Inferior parietal cortex (tissue), 1 donor: ENCODE data around the gene SPTLC2.
"Not testable (repeated sequence)": the region's sequence is repeated elsewhere in the genome, so short reads cannot be mapped to it uniquely, and the experiment has no call there.

Source experiments
- DNase-seq: peaks from one replicate; pipeline ENCODE4 v3.0.0-alpha.2; 2016; ENCODE audit errors: extremely low spot score

The SPTLC2 gene, protein sequence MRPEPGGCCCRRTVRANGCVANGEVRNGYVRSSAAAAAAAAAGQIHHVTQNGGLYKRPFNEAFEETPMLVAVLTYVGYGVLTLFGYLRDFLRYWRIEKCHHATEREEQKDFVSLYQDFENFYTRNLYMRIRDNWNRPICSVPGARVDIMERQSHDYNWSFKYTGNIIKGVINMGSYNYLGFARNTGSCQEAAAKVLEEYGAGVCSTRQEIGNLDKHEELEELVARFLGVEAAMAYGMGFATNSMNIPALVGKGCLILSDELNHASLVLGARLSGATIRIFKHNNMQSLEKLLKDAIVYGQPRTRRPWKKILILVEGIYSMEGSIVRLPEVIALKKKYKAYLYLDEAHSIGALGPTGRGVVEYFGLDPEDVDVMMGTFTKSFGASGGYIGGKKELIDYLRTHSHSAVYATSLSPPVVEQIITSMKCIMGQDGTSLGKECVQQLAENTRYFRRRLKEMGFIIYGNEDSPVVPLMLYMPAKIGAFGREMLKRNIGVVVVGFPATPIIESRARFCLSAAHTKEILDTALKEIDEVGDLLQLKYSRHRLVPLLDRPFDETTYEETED

DNA sequence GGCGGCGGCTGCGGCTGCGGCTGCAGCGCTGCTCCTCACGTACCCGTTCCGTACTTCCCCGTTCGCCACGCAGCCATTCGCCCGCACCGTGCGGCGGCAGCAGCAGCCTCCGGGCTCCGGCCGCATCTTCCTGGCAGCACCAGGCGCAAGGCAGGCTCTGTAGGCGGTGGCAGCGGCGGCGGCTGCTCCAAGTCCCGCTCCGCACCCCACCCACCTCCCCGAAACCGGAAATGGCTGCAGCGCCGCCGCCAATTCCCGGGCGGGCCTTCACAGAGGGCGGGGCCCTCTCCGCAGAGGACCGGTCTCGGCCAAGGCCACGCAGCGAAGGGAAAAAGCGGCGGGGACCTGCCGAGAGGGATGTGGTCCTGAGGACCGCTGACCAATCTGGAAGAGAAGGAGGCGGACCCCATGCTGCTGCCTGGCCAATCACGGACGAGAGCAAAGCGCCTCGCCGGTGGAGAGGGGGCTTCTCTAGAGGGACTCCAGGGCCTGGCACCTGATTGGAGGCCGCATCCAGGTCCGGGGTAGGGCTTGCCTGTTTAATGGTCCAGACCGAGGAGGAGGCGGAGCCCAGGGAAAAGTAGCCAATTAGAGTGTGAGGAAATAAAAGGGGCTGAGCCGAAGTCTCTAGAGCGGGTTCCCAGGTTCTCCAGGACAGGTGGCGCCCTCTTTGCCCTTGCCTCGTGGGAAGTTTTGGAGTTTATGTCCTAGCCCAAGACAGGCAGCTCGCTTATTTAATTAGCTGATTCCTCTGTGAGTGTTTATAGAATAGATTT lies at the start of gene SPTLC2:
TSS of gene SPTLC2 (minus strand) at position 184 of the 776 bp plus-strand sequence. CDS start at position 126, 58 bp downstream.
- DNase-seq = peak; percentile 97

DNA sequence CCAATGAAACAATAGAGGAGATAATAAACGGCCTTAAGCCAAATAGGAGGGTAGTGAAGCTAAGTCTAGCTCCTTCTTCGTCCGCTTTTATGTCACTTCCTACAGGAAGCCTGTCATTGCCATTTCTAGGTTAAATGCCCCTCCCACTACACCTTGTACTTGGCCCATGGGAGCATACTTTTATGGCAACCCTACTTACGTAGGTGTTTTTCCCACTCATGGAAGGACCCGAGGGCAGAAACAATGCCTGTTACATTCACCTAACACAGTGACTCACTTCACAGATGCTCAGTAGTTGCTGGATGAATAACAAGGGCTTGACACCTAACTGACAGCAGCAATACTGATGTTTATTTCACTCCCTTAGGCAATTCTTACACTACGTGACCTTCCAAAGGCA lies 46.9 kb upstream of the SPTLC2 start:
- no peak for DNase-seq

DNA sequence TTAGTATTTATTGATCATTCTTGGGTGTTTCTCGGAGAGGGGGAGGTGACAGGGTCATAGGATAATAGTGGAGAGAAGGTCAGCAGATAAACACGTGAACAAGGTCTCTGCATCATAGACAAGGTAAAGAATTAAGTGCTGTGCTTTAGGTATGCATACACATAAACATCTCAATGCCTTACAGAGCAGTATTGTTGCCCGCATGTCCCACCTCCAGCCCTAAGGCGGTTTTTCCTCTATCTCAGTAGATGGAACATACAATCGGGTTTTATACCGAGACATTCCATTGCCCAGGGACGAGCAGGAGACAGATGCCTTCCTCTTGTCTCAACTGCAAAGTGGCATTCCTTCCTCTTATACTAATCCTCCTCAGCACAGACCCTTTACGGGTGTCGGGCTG lies 45.1 kb upstream of the SPTLC2 start:
- not testable (repeated sequence) for DNase-seq

DNA sequence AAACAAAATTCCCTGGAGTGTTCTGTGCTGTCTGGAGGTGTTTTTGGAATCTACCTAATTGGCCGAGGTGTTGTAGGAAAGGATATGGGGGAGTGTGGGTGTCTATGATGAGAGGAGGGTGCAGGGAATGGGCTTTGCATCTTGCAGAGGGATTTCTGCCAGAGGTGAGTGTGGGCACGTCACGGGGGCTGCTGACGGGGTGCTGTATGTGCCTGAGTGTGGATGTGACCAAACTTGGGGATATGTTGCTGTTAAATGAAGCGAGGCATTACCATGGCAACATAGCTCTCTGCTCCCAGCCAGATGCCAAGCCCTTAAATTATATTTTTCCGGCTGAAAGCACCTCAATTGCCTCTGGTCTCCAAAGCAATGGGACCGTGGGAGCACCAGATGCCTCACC lies 44.3 kb upstream of the SPTLC2 start:
- peak; percentile 38 for DNase-seq

DNA sequence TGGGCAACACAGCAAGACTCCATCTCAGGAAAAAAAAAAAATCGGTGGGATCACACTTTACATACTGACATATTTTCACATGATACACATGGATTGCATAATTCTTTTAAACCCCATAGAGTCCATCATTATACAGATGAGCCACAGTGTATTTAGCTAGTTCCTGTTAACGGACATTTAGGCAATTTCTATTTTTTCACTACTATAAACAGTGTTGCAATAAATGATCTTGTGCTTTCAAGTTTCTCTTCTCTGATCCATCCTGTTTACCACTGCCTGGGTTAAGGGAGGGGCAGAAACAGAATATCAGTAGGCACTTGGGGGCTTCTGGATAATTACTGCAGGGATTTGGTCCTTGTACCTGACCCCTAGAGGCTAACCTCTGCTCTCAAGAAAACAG lies 43.4 kb upstream of the SPTLC2 start:
- no peak for DNase-seq

DNA sequence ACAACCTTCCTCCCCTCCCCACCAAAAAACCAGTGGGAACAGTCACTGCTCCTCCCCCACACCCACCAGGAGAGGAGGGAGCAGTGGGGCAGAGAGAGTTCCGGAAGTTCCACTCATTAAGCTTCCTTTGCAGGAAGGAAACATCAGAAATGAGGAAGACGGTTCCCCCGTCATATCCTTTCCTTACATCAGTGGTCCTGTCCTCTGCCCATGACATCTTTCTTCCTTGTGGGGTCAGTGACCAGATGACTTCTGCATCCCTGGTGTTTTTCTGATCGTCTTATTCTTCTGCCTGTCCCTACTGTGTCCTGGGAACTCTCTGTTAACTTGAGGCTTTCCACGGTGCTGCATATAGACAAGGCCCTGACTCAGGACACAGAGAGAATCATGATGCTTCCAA lies 40.8 kb upstream of the SPTLC2 start:
- DNase-seq = no peak

DNA sequence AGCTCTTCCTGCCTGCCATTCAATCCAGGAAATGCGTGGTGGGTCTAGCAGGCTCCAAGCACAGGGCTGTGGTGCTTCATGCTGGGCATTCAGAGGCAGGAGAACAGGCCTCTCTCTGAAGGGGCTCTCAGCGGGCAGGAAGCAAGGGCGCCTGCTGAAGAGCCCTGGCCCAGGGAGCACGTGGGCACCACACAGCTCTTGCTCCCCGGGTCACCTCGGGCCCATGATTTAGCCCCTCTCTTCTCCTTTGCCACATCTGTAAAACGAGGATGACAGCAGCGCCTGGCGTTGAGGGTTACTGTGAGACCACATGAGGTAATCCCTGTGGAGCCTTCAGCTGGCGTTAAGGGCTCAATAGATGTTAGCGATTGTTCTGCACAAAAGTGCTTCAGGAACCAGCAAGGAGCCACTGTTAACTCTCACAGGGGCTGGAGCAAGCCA lies 37.6 kb upstream of the SPTLC2 start:
- DNase-seq = no peak

DNA sequence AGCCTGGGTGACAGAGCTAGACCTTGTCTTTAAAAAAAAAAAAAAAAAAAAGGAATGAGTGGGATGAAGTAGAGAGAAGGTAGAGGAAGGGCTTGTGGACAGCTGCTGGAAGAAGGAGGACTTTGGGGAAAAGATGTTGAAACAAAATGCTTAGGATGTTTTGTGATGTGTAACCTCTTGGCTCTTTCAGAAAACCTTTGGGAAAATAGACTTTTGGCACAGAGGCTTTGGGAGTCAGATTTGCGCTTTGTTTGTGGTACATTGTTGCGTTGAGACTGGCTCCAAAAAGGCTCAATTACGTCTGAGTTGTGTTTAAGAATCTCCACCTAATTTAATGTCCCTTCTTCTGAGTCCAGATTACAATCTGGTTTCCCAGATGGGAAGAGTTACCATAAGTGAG lies 32.9 kb upstream of the SPTLC2 start:
- DNase-seq = no peak

DNA sequence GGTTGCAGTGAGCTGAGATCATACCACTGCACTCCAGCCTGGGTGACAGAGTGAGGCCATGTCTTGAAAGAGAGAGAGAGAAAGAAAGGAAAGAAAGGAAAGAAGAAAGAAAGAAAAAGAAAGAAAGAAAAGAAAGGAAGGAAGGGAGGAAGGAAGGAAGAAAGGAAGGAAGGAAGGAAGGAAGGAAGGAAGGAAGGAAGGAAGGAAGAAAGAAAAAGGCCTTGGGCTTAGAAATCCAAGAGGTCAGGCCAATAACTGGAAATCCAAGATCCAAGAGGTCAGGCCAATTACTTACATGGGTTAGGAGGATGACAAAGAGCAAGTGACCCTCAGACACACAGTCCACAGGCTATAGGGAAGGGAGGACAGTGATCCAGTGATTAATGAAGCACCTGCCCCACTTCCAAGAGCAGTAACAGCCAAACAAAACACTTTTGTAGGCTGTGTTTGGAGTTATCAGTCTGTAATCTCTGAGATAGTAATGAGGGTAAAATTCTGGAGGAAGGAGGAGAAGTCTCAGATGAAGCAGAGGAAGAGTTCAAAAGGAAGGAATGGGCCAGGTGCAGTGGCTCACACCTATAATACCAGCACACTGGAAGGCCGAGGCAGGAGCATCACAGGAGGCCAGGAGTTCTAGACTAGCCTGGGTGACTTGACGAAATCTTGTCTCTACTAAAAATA lies 32.2 kb upstream of the SPTLC2 start:
- no peak for DNase-seq

DNA sequence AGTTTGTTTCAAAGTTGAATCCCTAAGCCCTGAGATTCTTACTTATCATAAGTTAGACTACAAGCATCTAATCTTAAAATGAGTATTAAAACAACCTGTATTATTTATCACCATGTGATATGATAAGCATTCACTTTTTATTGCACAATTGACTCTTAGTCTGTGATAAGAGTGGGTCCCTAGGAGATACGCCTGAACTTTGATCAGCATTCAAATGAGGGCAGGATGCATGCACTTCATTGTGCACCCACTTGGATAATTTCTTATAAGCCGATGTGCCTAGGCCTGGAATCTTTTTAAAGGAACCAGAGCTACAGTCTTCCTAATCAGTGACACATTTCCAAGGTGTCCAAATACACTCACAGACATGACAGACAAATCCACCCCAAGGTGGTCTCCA lies 31.4 kb upstream of the SPTLC2 start:
- DNase-seq = no peak

DNA sequence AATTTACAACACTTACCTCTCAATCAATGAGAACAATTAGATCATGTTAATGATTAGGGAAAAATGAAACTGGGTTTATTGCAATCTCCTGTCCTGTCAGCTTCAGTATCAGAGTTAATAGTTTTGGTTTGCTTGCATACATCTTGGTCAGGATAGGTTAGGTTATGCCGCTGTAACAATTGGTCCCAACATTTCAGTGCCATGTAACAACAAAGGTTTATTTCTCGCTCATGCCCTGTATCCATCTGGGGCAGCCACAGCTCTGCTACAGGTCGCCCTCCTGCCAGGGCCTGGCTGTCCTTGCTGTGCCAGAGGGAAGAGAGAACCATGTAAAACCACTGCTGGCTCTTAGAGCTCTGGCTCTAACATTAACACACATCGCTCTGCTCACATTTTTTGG lies 30.5 kb upstream of the SPTLC2 start:
- DNase-seq = no peak

DNA sequence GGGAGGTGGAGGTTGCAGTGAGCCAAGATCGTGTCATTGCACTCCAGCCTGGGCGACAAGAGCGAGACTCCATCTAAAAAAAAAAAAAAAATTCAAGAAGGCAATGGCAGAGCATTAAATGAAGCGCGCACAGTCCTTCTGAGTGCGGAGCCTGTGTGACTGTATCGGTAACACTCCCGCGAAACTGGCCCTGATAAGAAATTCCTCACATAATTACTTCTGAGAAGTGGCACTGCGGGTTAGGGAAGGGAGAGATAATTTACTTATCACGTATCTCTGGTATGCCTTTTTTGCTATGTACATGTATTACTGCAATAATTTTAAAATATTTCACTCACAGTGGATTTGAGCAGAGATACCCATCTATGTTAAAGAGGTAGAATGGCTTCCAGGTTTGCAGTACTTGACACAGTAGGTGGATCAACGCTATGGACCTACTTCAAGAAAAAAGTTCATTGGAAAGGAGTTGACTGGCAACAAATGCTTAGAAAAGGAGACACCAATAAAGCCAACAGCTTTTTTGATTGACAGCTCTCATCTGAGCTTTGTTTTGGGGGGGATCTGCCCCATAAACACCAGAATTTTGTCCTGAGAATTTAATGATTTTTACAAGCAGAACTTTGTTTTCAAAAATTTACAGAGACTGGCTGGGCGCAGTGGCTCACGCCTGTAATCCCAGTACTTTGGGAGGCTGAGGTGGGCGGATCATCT lies 29.2 kb upstream of the SPTLC2 start:
- DNase-seq = no peak

DNA sequence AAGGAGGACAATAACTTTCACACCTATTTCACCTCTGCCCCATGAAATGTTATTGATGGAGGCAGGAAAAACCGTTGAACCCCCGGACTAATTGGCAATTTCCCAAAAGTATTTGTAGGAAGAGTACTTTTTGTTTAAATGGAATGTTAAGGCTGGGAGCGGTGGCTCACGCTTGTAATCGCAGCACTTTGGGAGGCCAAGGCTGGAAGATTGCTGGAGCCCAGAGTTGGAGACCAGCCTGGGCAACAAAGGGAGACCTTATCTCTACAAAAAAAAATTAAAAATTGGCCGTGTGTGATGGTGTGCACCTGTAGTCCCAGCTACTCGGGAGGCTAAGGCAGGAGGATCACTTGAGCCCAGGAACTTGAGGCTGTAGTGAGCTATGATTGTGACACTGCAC lies 26.0 kb upstream of the SPTLC2 start:
- DNase-seq = no peak

DNA sequence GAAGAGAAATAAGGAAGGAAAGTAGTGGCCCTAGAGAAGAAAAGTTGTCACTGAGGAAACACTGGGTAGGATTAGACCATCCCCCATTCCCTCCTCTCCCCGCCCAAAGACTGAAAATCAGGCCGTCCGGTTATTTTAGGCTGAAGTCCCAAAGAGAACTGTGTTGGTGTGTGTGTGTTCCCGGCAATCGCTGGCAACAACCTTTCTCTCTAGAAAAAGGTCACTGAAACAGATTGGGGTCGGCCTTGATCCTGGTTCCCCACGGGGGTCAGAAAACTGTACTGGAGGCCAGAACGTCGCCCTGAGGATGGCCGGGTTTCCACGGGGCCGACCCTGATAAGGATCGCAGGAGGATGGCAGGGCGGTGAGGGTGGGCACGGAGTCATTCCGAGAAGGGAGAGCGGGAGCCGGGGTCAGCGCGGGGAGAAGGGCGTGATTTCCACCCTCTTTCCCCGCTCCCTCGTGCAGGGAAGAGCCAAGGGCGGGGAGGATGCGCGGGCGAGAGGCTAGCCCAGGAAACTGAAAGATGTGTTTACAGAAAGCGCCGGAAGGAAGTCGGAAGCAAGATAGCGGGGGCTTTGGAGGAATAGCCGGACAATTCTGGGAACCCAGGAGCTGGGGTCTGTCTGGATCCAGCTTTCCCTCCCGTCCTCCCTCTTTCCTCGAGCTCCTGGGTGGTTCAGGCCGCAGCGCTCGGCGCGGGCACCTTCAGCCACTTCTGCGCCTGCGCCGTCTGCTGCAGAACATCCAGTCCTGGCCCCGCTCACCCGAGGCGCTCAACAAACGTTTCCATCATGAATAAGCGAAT lies 25.3 kb upstream of the SPTLC2 start:
- DNase-seq = no peak

DNA sequence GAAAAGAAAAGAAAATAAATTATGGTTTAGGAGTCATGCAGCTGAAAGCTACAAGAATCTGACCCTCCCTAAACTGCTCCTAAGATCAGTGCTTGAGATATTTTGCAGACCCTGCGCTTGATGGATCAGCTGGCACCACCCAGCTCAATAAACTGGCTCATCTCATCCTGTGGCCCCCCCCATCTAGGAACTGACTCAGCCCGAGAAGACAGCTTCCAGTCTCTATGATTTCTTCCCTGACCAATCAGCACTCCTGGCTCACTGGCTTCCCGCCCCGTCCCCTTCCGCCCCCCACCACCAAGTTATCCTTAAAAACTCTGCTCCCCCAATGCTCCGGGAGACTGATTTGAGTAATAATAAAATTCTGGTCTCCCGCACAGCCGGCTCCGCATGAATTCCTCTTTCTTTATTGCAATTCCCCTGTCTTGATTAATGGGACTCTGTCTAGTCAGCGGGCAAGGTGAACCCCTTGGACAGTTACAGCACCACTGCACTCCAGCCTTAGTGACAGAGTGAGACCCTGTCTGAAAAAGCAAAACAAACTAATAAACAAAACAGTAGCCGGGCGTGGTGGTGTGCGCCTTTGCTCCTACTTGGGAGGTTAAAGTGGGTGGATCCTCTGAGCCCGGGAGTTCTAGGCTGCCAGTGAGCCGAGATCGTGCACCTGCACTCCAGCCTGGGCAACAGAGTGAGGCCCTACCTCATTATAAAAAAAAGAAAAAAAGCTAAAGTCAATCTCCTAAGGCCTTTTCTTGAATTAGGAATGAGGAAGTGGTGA lies 24.5 kb upstream of the SPTLC2 start:
- no peak for DNase-seq

DNA sequence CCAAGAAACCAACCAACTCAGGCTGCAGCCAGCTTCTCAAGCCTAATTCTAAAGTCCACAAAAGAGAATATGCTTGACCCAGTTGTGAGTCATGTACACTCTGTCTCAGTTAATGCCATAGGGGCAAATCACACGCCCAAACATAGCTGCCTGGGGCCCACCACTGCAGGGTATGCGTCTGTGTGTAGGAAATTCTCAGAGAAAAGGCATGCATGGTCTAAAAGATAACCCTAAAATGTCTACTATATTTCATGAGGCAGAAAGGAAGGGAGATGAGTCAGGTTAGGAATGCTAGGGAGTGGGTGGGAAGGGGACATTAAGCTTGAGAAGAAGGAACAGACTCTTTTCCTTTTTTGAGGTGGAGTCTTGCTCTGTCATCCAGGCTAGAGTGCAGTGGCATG lies 22.3 kb upstream of the SPTLC2 start:
- DNase-seq = no peak

DNA sequence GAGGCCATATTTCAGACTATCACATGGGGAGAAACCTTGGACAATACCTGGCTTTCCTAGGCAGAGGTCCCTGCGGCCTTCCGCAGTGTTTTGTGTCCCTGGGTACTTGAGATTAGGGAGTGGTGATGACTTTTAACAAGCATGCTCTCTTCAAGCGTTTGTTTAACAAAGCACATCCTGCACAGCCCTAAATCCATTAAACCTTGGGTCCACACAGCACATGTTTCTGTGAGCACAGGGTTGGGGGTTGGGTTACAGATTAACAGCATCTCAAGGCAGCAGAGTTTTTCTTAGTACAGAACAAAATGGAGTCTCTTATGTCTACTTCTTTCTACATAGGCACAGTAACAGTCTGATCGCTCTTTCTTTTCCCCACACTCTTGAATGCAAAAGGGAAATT lies 19.4 kb upstream of the SPTLC2 start:
- not testable (repeated sequence) for DNase-seq

DNA sequence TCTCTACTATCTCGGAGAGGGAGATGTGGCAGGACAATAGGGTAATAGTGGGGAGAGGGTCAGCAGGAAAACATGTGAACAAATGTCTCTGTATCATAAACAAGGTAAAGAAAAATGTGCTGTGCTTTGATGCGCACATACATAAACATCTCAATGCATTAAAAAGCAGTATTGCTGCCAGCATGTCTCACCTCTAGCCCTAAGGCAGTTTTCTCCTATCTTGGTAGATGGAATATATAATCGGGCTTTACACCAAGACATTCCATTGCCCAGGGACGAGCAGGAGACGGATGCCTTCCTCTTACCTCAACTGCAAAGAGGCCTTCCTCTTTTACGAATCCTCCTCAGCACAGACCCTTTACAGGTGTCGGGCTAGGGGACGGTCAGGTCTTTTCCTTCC lies 19.0 kb upstream of the SPTLC2 start:
- DNase-seq = not testable (repeated sequence)

DNA sequence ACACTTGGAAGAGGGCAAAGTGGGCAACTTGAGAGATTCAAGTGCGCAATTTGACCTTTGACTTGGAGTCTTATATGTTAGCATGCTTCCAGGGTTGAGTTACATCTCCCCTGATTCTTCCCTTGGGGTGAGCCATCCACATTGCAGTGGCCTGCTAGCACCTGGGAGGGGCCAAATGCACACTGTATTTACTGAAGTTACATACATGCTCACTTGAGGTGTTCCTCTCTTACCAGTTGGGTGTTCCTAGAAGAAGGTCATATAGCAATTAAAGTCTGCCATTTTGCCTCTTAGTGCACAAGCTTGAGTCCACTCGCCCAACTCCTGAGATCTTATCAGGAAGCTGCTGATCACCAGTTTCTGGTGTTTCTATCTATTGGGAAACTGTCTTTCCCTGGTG lies 13.7 kb upstream of the SPTLC2 start:
- DNase-seq = no peak

DNA sequence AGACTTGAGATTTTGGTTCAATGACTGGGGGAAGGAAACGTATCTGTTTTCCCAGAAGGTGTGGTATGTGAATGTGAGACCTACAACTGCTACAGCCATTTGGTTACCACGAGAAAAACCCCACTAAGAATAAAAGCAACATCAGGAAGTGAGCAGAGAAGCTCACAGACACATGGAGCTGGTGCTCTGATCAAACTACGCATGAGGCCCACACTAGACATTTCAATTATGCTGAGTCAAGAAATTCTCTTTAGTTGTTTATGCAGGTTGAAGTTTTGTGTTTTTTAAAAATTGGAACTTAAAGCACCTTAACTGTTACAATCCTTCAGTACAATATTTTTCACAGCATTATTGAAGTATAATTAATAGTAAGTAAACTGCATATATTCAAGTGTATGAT lies 8.9 kb upstream of the SPTLC2 start:
- no peak for DNase-seq
